ENCODE data around the gene YIPF3. TPM values are rescaled to one million over a fixed set of nuclear protein-coding genes. Genes with fewer than 3 reads are reported as not detected.
"Not testable (repeated sequence)": the region's sequence is repeated elsewhere in the genome, so short reads cannot be mapped to it uniquely, and the experiment has no call there.

The YIPF3 gene
- total RNA-seq, 1 donor from 2014 or later: 133 TPM

DNA sequence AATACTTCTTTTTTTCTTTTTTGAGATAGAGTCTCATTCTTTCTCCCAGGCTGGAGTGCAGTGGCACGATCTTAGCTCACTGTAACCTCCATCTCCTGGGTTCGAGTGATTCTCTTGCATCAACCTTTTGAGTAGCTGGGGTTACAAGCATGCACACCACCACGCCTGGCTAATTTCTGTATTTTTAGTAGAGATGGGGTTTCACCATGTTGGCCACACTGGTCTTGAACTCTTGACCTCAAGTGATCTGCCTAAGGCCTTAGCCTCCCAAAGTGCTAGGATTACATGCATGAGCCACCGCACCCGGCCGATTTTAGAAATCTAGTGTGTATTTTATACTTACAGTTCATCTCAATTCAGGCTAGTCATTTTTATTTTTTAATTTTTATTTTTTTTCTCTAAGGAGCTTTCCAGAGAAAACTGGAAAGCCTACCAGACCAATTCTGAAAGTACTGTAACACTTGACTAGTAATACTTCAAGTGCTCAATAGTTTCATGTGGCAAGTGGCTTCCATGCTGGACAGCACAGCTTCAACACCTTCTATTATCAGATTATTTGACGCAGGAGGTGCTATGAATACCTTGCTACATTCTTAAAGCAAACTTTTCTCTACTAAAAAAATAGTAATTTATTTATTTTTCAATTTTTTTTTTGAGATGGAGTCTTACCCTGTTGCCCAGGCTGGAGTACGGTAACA is 25.2 kb upstream of the YIPF3 start:
- no peak for DNase-seq (ENCODE audit: low spot score)
- H3K27ac Mint-ChIP-seq (ENCODE audit: unreplicated experiment): no peak overlapping the region
- H3K36me3 Mint-ChIP-seq (ENCODE audit: low read depth): peaks cover 31% of the 10 kb centered on the region
- no peak overlapping the region for H3K4me3 Mint-ChIP-seq (ENCODE audit: unreplicated experiment)
- no peaks in the 10 kb centered on the region for H3K9me3 Mint-ChIP-seq (ENCODE audit: low read depth)
- H3K27me3 Mint-ChIP-seq (ENCODE audit: low read depth): no peaks in the 10 kb centered on the region
- no peaks in the 10 kb centered on the region for H3K4me1 Mint-ChIP-seq (ENCODE audit: low read depth)
- TF ChIP-seq, protein P1, sequence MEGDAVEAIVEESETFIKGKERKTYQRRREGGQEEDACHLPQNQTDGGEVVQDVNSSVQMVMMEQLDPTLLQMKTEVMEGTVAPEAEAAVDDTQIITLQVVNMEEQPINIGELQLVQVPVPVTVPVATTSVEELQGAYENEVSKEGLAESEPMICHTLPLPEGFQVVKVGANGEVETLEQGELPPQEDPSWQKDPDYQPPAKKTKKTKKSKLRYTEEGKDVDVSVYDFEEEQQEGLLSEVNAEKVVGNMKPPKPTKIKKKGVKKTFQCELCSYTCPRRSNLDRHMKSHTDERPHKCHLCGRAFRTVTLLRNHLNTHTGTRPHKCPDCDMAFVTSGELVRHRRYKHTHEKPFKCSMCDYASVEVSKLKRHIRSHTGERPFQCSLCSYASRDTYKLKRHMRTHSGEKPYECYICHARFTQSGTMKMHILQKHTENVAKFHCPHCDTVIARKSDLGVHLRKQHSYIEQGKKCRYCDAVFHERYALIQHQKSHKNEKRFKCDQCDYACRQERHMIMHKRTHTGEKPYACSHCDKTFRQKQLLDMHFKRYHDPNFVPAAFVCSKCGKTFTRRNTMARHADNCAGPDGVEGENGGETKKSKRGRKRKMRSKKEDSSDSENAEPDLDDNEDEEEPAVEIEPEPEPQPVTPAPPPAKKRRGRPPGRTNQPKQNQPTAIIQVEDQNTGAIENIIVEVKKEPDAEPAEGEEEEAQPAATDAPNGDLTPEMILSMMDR (IDR thresholded peaks at IDR 0.05): no peak

DNA sequence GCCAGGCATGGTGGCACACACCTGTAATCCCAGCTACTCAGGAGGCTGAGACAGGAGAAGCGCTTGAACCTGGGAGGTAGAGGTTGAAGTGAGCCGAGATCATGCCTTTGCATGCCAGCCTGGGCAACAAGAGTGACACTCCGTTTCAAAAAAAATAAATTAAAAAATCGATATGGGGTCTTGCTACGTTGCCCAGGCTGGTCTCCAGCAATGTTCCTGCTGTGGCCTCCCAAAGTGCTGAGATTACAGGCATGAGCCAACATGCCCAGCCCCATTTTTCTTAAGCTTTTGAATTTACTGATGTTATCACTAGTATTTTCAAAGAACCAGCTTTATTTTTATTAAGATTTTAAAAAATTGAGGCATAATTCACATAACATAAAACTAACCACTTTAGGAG is 23.8 kb upstream of the YIPF3 start:
- Mint-ChIP-seq H3K27me3 (ENCODE audit: low read depth) (no peaks in the 10 kb centered on the region), H3K27ac (ENCODE audit: unreplicated experiment) (no peak overlapping the region), H3K36me3 (ENCODE audit: low read depth) (peaks cover 21% of the 10 kb centered on the region), H3K4me1 (ENCODE audit: low read depth) (no peaks in the 10 kb centered on the region), H3K4me3 (ENCODE audit: unreplicated experiment) (no peak overlapping the region), H3K9me3 (ENCODE audit: low read depth) (no peaks in the 10 kb centered on the region)
- TF ChIP-seq, protein P1 (IDR thresholded peaks at IDR 0.05): no peak
- no peak for DNase-seq (ENCODE audit: low spot score)

DNA sequence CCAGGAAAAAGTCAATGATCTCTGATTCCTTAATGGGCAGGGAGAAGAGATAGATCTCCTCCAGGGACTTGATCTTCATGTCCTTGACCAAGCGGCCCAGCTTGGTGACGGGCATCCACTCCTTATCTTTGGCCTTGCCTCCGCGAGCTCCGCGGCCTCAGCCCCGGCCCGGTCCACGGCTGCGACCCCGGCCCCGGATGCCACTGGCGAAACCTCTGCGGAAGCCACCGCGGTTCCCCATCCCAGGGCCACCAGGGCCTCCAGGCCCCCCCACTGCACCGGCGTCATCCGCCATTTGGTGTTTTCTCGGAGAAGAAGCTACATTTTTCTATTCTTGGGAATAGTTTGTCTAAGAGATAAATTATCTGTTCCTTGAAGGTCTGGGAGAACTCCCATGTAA is 22.7 kb upstream of the YIPF3 start:
- H3K36me3 Mint-ChIP-seq (ENCODE audit: low read depth): peaks cover 19% of the 10 kb centered on the region
- not testable (repeated sequence) for DNase-seq (ENCODE audit: low spot score); H3K4me3 Mint-ChIP-seq (ENCODE audit: unreplicated experiment); H3K27ac Mint-ChIP-seq (ENCODE audit: unreplicated experiment); H3K4me1 Mint-ChIP-seq (ENCODE audit: low read depth); H3K9me3 Mint-ChIP-seq (ENCODE audit: low read depth); H3K27me3 Mint-ChIP-seq (ENCODE audit: low read depth)

DNA sequence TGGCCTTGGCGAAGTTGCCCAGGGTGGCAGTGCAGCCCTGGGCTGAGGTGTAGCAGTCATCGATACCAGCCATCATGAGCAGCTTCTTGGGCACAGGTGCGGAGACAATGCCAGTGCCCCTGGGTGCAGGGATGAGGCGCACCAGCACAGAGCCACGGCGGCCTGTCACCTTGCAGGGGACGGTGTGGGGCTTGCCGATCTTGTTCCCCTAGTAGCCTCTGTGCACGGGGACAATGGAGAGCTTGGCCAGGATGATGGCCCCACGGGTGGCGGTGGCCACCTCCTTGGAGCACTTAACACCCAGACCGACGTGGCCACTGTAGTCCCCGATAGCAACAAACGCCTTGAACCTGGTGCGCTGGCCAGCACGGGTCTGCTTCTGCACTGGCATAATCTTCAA is 22.3 kb upstream of the YIPF3 start:
- peaks cover 18% of the 10 kb centered on the region for H3K36me3 Mint-ChIP-seq (ENCODE audit: low read depth)
- not testable (repeated sequence) for H3K9me3 Mint-ChIP-seq (ENCODE audit: low read depth); H3K4me3 Mint-ChIP-seq (ENCODE audit: unreplicated experiment); H3K4me1 Mint-ChIP-seq (ENCODE audit: low read depth); H3K27me3 Mint-ChIP-seq (ENCODE audit: low read depth); DNase-seq (ENCODE audit: low spot score); H3K27ac Mint-ChIP-seq (ENCODE audit: unreplicated experiment)

DNA sequence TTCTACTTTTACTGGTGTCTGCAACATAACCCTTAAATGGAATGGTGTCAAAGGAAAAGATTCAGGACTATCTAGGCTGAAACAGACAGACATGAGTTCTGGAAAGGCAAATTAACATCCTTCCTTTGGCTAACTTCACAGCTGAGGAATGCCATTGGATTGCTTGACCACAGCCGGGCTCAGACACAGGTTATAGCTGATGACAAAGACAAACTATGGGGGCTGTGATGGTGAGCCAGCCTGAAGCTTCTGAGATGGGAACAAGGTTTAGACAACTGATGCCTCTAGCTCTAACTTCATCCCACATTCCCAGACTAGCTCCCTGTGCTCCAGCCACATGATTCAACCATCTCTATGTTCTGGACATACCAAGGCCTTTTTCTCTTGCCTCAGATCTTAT is 15.5 kb upstream of the YIPF3 start:
- Mint-ChIP-seq H3K4me1 (ENCODE audit: low read depth) (no peaks in the 10 kb centered on the region), H3K36me3 (ENCODE audit: low read depth) (peaks cover 16% of the 10 kb centered on the region), H3K27ac (ENCODE audit: unreplicated experiment) (no peak overlapping the region), H3K9me3 (ENCODE audit: low read depth) (no peaks in the 10 kb centered on the region), H3K4me3 (ENCODE audit: unreplicated experiment) (no peak overlapping the region), H3K27me3 (ENCODE audit: low read depth) (no peaks in the 10 kb centered on the region)
- no peak for DNase-seq (ENCODE audit: low spot score)
- TF ChIP-seq, protein P1 (IDR thresholded peaks at IDR 0.05): no peak

DNA sequence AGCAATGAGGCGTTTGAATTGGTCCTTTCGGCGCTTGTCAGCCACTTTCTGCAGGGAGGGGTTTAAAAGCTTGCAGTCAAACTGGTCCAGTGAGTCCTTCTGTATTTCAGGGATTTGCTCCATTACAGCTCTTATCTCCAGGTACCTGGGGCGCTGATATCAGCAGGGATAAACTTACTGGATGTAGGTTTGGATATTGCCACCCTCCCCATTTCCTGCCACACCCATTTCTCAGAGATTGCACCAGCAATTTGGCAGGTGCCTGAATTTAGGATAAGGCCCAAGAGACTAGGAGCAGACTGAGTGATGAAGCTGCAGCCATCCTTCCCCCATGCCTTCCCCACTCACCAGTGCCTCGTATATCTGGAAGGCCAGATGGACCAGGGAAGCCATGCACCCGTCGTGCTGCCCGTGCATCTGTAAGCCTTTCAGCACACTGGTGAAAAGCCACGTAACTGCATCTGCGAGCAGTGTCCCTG is 7.8 kb upstream of the YIPF3 start:
- H3K27ac Mint-ChIP-seq (ENCODE audit: unreplicated experiment): no peak overlapping the region
- no peak overlapping the region for H3K4me3 Mint-ChIP-seq (ENCODE audit: unreplicated experiment)
- H3K36me3 Mint-ChIP-seq (ENCODE audit: low read depth): peaks cover 47% of the 10 kb centered on the region
- TF ChIP-seq, protein P1 (IDR thresholded peaks at IDR 0.05): no peak
- H3K4me1 Mint-ChIP-seq (ENCODE audit: low read depth): no peaks in the 10 kb centered on the region
- H3K9me3 Mint-ChIP-seq (ENCODE audit: low read depth): no peaks in the 10 kb centered on the region
- no peak for DNase-seq (ENCODE audit: low spot score)
- no peaks in the 10 kb centered on the region for H3K27me3 Mint-ChIP-seq (ENCODE audit: low read depth)
